Measurements from ENCODE around the gene MPRIP. TPM values are rescaled to one million over a fixed set of nuclear protein-coding genes. Genes with fewer than 3 reads are reported as not detected.

MPRIP gene
- polyA plus RNA-seq, 1 donor from 2014 or later, result 14.4 TPM

- H3K27ac Mint-ChIP-seq, result no peak overlapping the region
- H3K9me3 Mint-ChIP-seq, result no peaks in the 10 kb centered on the region
These were observed 44.3 kb downstream of the MPRIP start for GRCh38 chr17:17086585-17086984.

GRCh38 chr17:17087424-17088015 lies 45.3 kb downstream of the MPRIP start:
- peaks cover 4% of the 10 kb centered on the region for H3K36me3 Mint-ChIP-seq
- H3K9me3 Mint-ChIP-seq, result no peaks in the 10 kb centered on the region
- H3K4me3 Mint-ChIP-seq, result peak overlapping the region in 1 of 4 donors; percentile 39
- peaks cover 8 to 28% (median 16%) of the 10 kb centered on the region in 3 donors for H3K4me1 Mint-ChIP-seq
- no peak overlapping the region for H3K27ac Mint-ChIP-seq
- H3K27me3 Mint-ChIP-seq, result no peaks in the 10 kb centered on the region

More at GRCh38 chr17:17086585-17086984, 44.3 kb downstream of the MPRIP start:
- no peaks in the 10 kb centered on the region for H3K27me3 Mint-ChIP-seq
- no peak overlapping the region for H3K4me3 Mint-ChIP-seq
- peaks cover 4% of the 10 kb centered on the region for H3K36me3 Mint-ChIP-seq
- H3K4me1 Mint-ChIP-seq, result peaks cover 6 to 23% (median 16%) of the 10 kb centered on the region in 3 donors

- H3K27ac Mint-ChIP-seq, result no peak overlapping the region
- peak overlapping the region in 2 of 4 donors; percentile 17 to 41 for H3K4me3 Mint-ChIP-seq
- peaks cover 12 to 30% (median 16%) of the 10 kb centered on the region in 3 donors for H3K4me1 Mint-ChIP-seq
- no peaks in the 10 kb centered on the region for H3K9me3 Mint-ChIP-seq
- no peaks in the 10 kb centered on the region for H3K27me3 Mint-ChIP-seq
- H3K36me3 Mint-ChIP-seq, result peaks cover 4% of the 10 kb centered on the region
These were observed 45.8 kb downstream of the MPRIP start for GRCh38 chr17:17088086-17088485.

- Mint-ChIP-seq H3K9me3 (no peaks in the 10 kb centered on the region), H3K27me3 (no peaks in the 10 kb centered on the region), H3K4me1 (peaks cover 17 to 30% (median 19%) of the 10 kb centered on the region in 3 donors), H3K36me3 (peaks cover 3% of the 10 kb centered on the region), H3K27ac (peak overlapping the region in 2 of 3 donors; percentile 24 to 76), H3K4me3 (peak overlapping the region in 2 of 4 donors; percentile 5 to 43)
These were observed 46.6 kb downstream of the MPRIP start for GRCh38 chr17:17088541-17089525.

GRCh38 chr17:17089796-17090641 lies 47.8 kb downstream of the MPRIP start:
- peak overlapping the region in 2 of 3 donors; percentile 39 to 76 for H3K27ac Mint-ChIP-seq
- no peaks in the 10 kb centered on the region for H3K9me3 Mint-ChIP-seq
- H3K4me3 Mint-ChIP-seq, result no peak overlapping the region
- H3K36me3 Mint-ChIP-seq, result peaks cover 2% of the 10 kb centered on the region
- H3K4me1 Mint-ChIP-seq, result peaks cover 26 to 34% (median 27%) of the 10 kb centered on the region in 3 donors
- H3K27me3 Mint-ChIP-seq, result no peaks in the 10 kb centered on the region

- no peaks in the 10 kb centered on the region for H3K27me3 Mint-ChIP-seq
- H3K9me3 Mint-ChIP-seq, result no peaks in the 10 kb centered on the region
- H3K4me3 Mint-ChIP-seq, result no peak overlapping the region
- H3K4me1 Mint-ChIP-seq, result peaks cover 25 to 35% (median 27%) of the 10 kb centered on the region in 3 donors
- no peak overlapping the region for H3K27ac Mint-ChIP-seq
- H3K36me3 Mint-ChIP-seq, result peaks cover 2% of the 10 kb centered on the region
These were observed 48.4 kb downstream of the MPRIP start for GRCh38 chr17:17090642-17091103.

- H3K4me3 Mint-ChIP-seq, result no peak overlapping the region
- H3K27ac Mint-ChIP-seq, result peak overlapping the region in 1 of 3 donors; percentile 31
- H3K27me3 Mint-ChIP-seq, result no peaks in the 10 kb centered on the region
- no peaks in the 10 kb centered on the region for H3K9me3 Mint-ChIP-seq
- peaks cover 25 to 35% (median 27%) of the 10 kb centered on the region in 3 donors for H3K4me1 Mint-ChIP-seq
- peaks cover 2% of the 10 kb centered on the region for H3K36me3 Mint-ChIP-seq
These were observed 49.0 kb downstream of the MPRIP start for GRCh38 chr17:17091276-17091675.

GRCh38 chr17:17091856-17092756 lies 49.8 kb downstream of the MPRIP start:
- Mint-ChIP-seq H3K36me3 (peaks cover 2% of the 10 kb centered on the region), H3K4me1 (peaks cover 25 to 33% (median 27%) of the 10 kb centered on the region in 3 donors)

GRCh38 chr17:17093764-17094163 lies 51.5 kb downstream of the MPRIP start:
- H3K4me1 Mint-ChIP-seq, result peaks cover 17 to 23% (median 23%) of the 10 kb centered on the region in 3 donors

More at GRCh38 chr17:17091856-17092756, 49.8 kb downstream of the MPRIP start:
- Mint-ChIP-seq H3K27me3 (no peaks in the 10 kb centered on the region), H3K27ac (no peak overlapping the region), H3K4me3 (no peak overlapping the region), H3K9me3 (no peaks in the 10 kb centered on the region)

GRCh38 chr17:17096438-17097178 lies 54.4 kb downstream of the MPRIP start:
- peaks cover 10 to 21% (median 14%) of the 10 kb centered on the region in 3 donors for H3K4me1 Mint-ChIP-seq
- no peak overlapping the region for H3K27ac Mint-ChIP-seq
- H3K4me3 Mint-ChIP-seq, result no peak overlapping the region
- H3K27me3 Mint-ChIP-seq, result no peaks in the 10 kb centered on the region
- H3K36me3 Mint-ChIP-seq, result no peaks in the 10 kb centered on the region
- H3K9me3 Mint-ChIP-seq, result no peaks in the 10 kb centered on the region

More at GRCh38 chr17:17093764-17094163, 51.5 kb downstream of the MPRIP start:
- H3K4me3 Mint-ChIP-seq, result no peak overlapping the region
- no peaks in the 10 kb centered on the region for H3K9me3 Mint-ChIP-seq
- H3K36me3 Mint-ChIP-seq, result no peaks in the 10 kb centered on the region
- H3K27ac Mint-ChIP-seq, result no peak overlapping the region
- H3K27me3 Mint-ChIP-seq, result no peaks in the 10 kb centered on the region

GRCh38 chr17:17097763-17098345 lies 55.6 kb downstream of the MPRIP start:
- no peaks in the 10 kb centered on the region for H3K36me3 Mint-ChIP-seq
- H3K4me3 Mint-ChIP-seq, result no peak overlapping the region
- H3K27ac Mint-ChIP-seq, result peak overlapping the region in 1 of 3 donors; percentile 50
- no peaks in the 10 kb centered on the region for H3K27me3 Mint-ChIP-seq
- H3K4me1 Mint-ChIP-seq, result peaks cover 6 to 16% (median 10%) of the 10 kb centered on the region in 3 donors
- H3K9me3 Mint-ChIP-seq, result no peaks in the 10 kb centered on the region

GRCh38 chr17:17098551-17099179 lies 56.4 kb downstream of the MPRIP start:
- peak overlapping the region in 1 of 3 donors; percentile 50 for H3K27ac Mint-ChIP-seq
- H3K4me3 Mint-ChIP-seq, result no peak overlapping the region
- no peaks in the 10 kb centered on the region for H3K36me3 Mint-ChIP-seq
- no peaks in the 10 kb centered on the region for H3K9me3 Mint-ChIP-seq
- peaks cover 5 to 10% (median 9%) of the 10 kb centered on the region in 3 donors for H3K4me1 Mint-ChIP-seq
- H3K27me3 Mint-ChIP-seq, result no peaks in the 10 kb centered on the region

All from IgD-negative memory B cell (primary cell).